ENCODE data around the gene VWA8. TPM values are rescaled to one million over a fixed set of nuclear protein-coding genes. Genes with fewer than 3 reads are reported as not detected.
A peak's percentile ranks its signal among the peaks of the same experiment; 100 is the strongest.

Gene VWA8
- total and polyA plus RNA-seq, 2 of the 13 experiments (the other 11 are each of a cell fraction or from before 2014, with no cell fraction given), result 9.1 to 17.3 TPM

- no peak for TF ChIP-seq ZFX (CRISPR knock-in tag; IDR thresholded peaks at IDR 0.05; ENCODE audit: low read depth)
- no peak for TF ChIP-seq MEIS2 (CRISPR knock-in tag; IDR thresholded peaks at IDR 0.05)
- TF ChIP-seq, protein P1, sequence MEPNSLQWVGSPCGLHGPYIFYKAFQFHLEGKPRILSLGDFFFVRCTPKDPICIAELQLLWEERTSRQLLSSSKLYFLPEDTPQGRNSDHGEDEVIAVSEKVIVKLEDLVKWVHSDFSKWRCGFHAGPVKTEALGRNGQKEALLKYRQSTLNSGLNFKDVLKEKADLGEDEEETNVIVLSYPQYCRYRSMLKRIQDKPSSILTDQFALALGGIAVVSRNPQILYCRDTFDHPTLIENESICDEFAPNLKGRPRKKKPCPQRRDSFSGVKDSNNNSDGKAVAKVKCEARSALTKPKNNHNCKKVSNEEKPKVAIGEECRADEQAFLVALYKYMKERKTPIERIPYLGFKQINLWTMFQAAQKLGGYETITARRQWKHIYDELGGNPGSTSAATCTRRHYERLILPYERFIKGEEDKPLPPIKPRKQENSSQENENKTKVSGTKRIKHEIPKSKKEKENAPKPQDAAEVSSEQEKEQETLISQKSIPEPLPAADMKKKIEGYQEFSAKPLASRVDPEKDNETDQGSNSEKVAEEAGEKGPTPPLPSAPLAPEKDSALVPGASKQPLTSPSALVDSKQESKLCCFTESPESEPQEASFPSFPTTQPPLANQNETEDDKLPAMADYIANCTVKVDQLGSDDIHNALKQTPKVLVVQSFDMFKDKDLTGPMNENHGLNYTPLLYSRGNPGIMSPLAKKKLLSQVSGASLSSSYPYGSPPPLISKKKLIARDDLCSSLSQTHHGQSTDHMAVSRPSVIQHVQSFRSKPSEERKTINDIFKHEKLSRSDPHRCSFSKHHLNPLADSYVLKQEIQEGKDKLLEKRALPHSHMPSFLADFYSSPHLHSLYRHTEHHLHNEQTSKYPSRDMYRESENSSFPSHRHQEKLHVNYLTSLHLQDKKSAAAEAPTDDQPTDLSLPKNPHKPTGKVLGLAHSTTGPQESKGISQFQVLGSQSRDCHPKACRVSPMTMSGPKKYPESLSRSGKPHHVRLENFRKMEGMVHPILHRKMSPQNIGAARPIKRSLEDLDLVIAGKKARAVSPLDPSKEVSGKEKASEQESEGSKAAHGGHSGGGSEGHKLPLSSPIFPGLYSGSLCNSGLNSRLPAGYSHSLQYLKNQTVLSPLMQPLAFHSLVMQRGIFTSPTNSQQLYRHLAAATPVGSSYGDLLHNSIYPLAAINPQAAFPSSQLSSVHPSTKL (CRISPR knock-in tag; IDR thresholded peaks at IDR 0.05), result no peak
- no peak for TF ChIP-seq REL (CRISPR knock-in tag; conservative IDR thresholded peaks at IDR 0.05)
- no peak for TF ChIP-seq ZNF580 (CRISPR knock-in tag; IDR thresholded peaks at IDR 0.05; ENCODE audit: borderline replicate concordance, low read depth)
- no peak for TF ChIP-seq ZNF563 (CRISPR knock-in tag; IDR thresholded peaks at IDR 0.05)
- TF ChIP-seq SCMH1 (CRISPR knock-in tag; IDR thresholded peaks at IDR 0.05; ENCODE audit: borderline replicate concordance), result no peak
- no peak for TF ChIP-seq RAD21 (CRISPR knock-in tag; IDR thresholded peaks at IDR 0.05)
Measured at GRCh38 chr13:41691274-41691673, 269.6 kb downstream of the VWA8 start (continued).

GRCh38 chr13:41682766-41683165, 278.1 kb downstream of the VWA8 start:
- H4K20me1 ChIP-seq (ENCODE audit: insufficient read depth, low read length), result no peaks in the 10 kb centered on the region
- POLR2A ChIA-PET, result no interaction called here
- H3K4me2 ChIP-seq (ENCODE audit: low read depth, low read length), result no peak overlapping the region
- ATAC-seq (no peak), FAIRE-seq (no peak), DNase-seq (ENCODE audit: low spot score) (no peak)
- no peaks in the 10 kb centered on the region for H3K9me3 ChIP-seq (ENCODE audit: low read length)
- 91% methylated on average over 3 of the region's 3 CpGs for WGBS (ENCODE audit: low lambda C conversion rate)
- CTCF ChIA-PET (ENCODE audit: low intra/inter-chr PET ratio, low total read pairs), result no interaction called here
- TF ChIP-seq PRDM10 (CRISPR knock-in tag; IDR thresholded peaks at IDR 0.05; ENCODE audit: low read depth) (no peak), ZNF7 (CRISPR knock-in tag; IDR thresholded peaks at IDR 0.05) (peak; percentile 92)
- H3K4me1 ChIP-seq (ENCODE audit: insufficient read depth, low read length), result no peaks in the 10 kb centered on the region
- H2AFZ ChIP-seq (ENCODE audit: low read length), result no peak overlapping the region
- no peak overlapping the region for H3K27ac ChIP-seq (ENCODE audit: extremely low read length, insufficient read depth, low read length)
- H3K4me3 ChIP-seq (replicated peaks in 1 of 3; ENCODE audit: insufficient read depth in 1 of 3, low read depth in 2 of 3, low read length in 3 of 3), result no peak overlapping the region
- intact Hi-C loops (cut with micrococcal nuclease; ENCODE audit: unreplicated experiment) (no loop called here), in situ Hi-C loops (cut with HindIII; ENCODE audit: extremely low pct_ligation_motif_present, low pct_unique_long_range_greater_than_20kb) (no loop called here)
- BruUV-seq (replicated peaks), result no TSS peak
- no peak overlapping the region for H3K9ac ChIP-seq (ENCODE audit: insufficient read depth, low read depth, low read length)
- H3K27me3 ChIP-seq (ENCODE audit: control insufficient read depth in 1 of 2, insufficient read depth in 2 of 2, low read length in 2 of 2), result no peaks in the 10 kb centered on the region
- peaks cover 2 to 10% of the 10 kb centered on the region in 2 experiments; a peak in 2 of 5 replicates for H3K36me3 ChIP-seq (replicated peaks in 1 of 2; ENCODE audit: control insufficient read depth in 1 of 2, insufficient read depth in 2 of 2, low read length in 2 of 2)
- no peaks in the 10 kb centered on the region for H3K79me2 ChIP-seq (ENCODE audit: insufficient read depth, low read length)
